NCI-H146 (cell line): ENCODE data around the gene BCAS1.

ENCODE experiments used
- DNase-seq: peaks from one replicate; lab custom pipeline; 2025; lab: John Stamatoyannopoulos, UW

Gene BCAS1

DNA sequence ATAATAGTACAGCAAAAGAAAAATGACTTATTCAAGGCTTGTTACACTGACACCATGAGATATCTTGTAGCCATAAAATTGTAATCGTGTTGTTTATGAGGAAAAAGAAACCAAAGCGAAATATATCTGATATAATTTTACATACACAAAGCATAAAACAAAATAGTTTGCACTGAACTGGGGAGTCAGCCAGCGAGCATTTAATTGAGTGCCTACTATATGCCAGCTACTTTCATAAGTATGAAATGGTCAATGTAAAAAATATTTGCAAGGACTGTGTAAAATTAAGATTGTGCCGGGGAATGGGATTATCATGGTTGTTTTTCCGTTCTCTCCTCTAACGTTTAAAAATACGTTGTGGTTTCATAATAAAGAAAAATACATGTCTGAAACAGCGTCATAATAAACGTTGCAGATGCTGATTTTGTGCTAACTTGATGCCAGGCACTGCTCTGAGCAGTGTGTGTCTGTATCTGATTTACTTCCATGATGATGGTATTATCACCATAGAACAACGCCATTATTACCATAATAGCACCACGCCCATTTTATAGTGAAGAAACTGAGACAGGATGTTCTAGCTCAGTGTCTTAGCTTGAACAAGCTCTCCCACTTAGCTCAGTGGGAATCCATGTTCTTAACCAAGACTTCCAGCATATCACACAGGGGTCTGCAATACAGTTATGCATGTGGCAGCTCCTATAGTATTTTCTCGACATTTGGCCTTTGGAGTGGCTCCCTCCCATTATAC lies 144.6 kb downstream of the BCAS1 start:
- DNase-seq = no peak

DNA sequence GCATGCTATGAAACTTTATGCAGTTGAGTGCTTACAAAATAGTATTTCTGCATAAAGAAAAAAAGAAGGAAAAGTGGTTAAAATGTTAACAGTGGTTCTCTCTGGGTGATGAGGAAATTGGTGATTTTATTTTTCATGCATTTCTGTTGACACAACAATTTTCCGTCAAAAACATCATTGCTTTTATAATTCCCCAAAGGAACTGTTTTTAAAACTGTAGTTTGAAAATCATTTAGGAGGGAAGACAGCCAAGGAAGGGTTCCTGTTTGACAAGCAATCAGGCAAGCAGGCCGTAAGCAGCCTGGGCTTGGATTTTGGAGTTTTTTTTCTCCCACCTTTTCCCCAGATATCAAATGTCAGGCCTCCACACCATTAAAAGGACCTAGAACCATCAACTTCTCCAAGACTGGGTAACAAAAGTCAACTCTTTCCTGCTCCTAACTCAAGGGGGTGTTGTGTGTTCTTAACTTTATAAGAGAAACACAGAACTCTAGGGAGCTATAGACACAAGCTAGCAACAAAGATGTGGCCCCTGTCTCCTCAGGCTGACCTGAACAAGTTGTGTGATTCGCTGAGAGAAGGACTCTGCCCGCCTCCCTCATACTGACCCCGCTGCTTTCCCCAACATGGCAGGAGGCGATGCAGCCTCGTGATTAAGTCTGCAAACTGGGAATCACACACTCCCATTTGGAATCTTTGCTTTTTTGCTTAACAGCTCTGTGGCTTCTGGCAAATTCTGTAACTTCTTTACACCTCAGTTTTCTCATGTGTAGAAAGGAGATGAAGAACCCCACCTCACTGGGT lies 146.6 kb downstream of the BCAS1 start:
- DNase-seq = no peak

DNA sequence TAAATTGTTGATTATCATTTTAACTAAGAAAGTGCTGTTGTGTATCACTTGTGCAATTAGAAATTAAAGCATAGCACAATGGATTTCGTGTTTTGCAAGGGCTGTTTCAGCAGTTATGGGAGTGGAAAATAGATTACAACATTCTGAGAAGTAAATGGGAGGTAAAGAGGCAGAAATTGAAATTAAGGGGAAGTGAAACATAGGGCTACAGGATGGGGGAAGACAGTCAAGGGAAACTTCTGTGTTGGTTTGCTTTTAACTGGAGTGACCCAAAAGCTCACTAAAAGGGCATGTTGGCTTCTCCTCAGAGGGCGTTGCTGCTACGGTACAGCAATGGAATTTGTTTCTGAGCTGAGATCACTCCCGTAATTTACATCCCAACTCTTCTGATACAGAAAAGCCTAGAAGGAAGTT lies 147.5 kb downstream of the BCAS1 start:
- DNase-seq = no peak

DNA sequence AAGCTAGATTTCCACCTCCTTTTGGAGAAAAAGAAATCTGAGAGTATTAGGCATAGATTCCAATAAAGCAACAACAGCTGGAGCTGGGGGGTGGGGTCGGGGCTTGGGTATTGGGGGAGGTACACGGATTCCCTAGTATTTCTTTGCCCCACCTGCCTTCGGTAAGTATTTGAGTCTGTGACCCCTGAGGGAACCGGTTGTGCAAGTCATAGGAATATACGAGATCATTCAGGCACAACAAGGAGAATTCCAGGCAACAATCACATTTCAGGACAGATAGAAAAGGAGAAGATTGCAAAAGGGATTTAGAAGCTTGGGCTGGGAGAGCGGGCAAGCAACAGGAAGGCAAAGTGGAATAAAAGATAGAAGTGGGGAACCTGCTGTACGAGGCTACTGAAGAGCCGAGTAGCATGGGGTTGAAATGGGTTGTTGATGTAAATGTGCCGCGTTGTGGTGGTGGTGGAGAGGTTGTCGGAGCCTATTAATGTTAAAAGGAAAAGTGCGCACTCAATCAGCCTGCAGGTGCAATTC lies 148.9 kb downstream of the BCAS1 start:
- DNase-seq = no peak

DNA sequence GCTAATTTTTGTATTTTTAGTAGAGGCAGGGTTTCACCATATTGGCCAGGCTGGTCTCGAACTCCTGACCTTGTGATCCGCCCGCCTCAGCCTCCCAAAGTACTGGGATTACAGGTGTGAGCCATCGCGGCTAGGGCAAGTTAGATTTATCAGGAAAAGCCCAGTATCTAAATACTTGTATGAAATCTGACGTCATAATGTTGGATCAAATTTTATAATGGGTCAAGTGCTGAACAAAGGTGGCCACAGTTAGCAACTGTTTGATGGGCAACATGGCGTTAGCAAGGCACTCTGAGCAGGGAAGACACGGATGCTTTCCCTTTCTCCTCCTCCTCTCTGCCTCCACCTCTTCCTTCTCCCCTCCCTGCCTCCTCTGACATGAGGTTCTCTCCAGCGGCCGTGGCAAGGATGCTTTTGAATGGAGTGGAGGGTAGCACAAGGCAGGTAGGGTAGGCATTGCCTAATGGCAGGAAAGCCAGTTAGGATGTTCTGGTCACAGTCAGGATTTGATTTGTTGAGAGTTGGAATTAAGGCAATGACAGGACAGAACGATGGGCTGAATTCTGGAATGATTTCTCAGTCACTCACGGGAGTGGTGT lies 149.6 kb downstream of the BCAS1 start:
- DNase-seq = no peak

DNA sequence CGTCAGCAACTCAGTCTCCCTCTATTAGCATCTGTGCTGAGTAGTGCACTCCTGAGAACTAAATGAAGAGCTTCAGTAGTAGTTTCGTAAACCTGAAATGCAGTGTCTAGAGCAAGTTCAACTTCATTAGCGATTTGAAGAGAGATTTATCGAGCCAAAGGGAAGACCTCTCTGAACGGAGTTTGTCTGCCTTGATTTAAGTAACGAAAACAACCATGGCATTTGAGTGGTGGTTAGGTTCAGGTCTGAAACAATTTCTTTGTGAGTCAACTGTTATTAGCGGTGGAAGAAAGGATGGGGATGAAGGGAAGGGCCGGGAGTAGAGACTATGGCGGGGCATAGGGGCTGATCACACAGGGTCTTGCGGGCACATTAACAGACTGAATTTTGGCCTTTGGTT lies 150.5 kb downstream of the BCAS1 start:
- DNase-seq = no peak

DNA sequence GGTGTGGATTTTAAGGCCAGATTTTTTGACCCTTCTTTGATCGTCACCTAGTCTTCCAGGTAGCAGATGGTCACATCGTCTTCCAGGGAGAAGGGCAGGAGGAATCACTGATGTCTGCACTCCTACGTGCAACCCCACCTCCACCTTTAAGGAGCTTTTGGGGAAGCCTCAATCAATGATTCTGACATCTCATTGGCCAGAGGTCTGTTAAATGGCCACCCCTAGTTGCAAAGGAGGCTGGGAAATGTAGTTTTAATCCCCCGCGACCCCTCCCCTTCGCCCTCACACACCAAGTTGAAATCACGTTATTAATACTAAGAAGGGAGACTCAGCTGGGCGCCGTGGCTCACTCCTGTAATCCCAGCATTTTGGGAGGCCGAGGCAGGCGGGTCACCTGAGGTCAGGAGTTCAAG lies 151.4 kb downstream of the BCAS1 start:
- DNase-seq = no peak

DNA sequence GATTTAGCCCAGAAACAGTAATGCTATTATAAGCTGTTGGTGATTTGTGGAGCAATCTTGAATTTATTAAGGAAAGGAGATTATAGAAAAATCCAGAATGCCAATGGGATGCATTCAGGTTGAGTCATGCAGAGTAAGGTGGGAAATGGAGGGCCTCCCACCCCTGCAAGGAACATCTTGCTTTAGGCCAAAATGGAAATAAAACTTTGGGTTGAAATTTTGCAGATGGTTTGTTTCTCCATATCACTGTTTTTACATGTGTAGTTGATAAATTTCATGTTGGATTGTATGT lies 152.4 kb downstream of the BCAS1 start:
- no peak for DNase-seq

DNA sequence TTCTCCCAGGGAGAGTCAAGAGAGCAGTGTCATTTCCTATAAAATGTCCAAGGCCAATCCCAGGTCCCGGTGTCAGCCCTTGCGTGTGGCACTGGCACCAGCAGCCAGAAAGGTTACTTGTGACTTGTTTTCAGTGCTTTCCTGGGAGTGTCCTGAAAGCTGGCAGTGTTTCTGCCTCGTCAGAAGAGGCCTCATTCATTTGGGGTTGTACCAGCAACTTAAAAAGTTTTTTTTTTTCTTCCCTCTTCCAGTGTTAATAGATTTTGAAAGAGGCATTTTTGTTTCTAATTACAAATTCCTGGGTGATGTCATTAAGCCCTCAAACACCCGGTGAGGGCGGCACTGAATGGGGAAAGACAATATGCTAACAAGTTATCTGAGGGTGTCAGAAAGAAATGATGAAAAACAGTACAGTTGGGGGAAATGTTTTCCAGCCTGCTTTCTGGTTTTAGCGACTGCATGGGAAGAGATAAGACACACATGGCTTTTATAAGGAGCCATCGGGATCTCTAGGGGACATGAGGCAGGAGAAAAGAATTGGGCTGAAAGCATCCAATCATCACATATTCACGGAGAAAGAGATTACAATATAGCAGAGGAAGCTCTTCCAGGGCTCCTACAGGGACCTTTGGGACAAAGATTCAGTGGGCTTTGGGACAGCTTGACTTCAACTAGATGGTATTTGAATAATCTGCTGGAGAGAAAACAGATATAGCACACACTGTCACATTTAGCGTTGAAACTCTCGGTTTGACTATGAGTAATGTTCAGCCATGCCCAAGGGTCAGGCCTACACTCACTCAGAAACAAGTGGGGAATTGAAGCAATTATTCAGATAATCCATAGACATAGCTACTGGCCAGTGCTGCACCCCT lies 153.0 kb downstream of the BCAS1 start:
- DNase-seq = no peak

DNA sequence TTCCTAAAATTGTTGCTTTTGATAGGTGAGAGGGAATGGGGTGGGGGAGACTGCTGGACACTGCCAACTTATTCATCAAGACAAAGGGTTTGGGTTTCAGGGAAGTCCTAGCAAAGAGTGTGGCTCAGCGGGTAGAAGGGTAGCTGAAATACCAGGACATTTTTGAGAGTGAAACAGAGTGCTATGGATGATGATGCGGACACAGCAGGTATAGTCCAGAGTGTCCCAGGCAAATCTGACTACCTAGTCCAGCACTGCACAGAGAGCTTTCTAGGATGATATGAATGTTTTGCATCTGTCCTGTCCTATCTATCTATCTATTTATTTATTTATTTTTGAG lies 154.3 kb downstream of the BCAS1 start:
- DNase-seq = no peak

DNA sequence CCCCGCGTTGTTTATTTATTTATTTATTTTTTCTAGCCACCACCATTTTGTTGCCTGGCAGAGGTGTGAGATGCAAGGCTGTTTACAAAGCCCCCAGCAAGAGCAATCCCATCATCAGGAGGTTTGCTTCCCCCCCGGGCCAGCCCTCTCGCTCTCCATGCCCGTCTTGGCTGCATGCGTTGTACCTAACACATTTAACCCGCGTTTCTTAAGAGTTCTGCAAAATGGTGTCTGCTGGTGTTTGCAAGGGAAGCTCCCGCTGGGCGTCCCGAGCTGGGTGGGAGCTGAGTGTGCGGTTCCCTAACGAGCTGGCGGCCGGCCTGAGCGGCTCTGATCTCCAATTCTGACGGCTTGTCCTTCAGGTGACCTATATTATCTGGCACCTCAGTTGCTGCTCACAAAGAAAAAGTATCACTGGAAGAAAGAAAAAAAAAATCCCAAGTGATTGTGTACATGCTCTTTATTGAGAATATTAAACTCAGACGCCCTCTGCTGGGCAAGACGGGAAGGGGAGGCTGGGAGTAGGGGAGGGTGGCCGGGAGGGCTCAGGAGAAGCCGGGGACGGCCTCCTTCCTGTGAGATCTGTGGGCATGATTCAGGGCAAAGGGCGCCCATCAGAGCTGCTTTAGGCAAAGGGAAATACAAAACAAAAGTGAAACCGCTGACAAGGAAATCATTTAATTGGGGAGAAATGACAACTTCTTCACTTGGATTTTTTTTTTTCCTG lies 154.8 kb downstream of the BCAS1 start:
- DNase-seq = peak; percentile 44

DNA sequence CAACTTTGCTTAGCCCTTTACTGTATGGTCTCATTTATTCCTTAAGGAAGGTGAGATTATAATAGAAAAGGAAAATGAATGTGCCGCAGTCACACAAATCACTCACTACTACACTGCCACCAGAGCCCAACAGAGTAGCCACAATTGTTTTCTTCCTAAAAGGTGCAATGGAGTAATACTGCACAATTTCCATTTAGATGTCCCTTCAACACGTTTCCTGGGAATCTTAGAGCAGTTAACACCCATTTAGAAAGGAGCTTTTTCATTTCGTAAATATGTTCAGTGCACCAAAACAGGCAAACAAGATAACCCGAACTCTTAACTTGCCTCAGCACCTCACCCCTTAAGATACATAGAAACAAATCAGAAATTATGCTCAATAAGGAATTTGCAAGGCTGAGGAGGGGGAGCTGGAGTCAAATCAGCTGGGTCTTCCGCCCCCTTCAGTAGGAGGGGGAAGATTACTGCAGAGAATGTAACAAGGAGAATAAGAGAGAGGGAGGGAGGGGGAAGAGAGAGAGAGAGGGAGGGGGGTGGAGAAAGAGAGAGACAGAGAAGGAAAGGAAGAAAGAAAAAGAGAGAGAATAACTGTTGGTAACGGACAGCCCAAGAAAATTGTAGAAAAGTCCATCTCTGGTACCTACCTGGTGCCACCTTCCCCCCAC lies 155.5 kb downstream of the BCAS1 start:
- DNase-seq = no peak

DNA sequence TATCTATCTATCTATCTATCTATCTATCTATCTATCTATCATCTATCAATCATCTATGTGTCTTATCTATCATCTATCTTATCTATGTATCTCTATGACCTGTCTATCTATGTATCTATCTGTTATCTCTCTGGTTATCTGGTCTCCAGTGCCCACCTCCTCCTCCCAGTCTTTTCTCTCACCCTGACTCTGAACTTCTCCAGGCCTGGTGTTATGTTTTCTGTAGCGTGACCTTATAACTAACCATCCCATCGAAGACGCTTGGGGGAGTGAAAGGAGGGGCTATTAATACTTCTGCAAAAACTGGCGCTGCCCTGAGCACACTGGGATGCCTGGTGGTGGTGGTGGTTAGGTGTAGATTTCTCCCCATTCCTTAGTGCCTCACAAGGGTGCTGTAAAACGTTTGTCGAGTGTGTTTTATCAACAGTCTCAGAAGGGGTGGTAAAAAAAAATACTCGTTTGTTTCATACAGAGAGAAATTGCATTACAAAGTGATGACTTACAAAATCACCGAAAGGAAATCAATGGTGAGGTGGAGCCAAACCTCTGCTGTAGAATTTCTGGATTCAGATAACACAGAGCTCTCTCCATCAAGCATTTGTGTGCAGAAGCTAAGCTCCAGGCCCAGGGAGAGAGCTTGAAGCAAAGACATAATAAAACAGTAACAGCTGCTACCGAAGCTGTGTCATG lies 156.2 kb downstream of the BCAS1 start:
- no peak for DNase-seq

DNA sequence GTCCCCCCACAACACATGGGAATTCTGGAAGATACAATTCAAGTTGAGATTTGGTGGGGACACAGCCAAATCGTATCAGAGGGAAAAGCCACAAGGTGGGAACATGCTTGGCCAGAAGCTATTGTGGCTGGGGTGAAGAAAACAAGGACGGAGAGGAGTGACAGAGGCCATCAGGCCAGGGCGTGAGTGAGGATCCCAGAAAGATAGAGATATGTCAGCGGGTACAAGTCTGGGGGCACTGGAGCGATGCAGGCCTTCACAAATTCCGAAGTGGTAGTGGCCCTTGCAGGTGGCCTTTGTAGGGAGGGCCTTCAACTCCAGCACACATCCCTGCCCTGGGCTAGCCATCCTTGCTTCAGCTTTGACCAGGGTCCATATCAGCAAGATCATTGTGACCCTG lies 159.1 kb downstream of the BCAS1 start:
- DNase-seq = no peak

DNA sequence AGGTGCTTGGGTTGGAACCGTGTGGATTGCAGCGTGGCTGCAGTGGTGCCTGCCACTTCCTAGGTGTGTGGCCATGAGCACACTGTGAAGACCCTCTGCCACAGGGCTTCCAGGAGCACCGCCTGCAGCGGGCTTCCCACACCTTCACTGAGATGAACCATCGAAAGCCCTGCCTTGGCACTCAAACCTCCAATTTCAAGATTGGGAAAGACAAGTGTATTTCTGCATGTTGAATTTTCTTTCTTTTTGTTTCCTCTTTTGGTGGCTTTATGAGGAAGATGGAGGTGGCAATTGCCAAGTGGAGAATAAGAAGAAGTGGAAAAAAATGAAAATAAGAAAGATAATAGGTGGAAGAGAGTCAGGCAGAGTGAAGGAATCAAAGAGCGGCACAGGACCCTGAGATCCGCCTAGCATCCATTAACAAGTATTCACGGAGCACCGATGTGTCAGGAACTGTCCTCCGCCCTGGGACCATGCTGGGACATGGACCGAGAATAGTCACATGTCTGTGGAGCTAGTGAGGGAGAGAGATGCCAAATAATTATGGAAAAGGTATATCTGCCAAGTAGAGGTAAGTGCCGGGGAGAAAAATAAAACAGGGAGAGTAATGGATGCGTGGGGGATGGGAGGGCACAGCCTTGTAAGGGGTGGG lies 159.9 kb downstream of the BCAS1 start:
- no peak for DNase-seq

DNA sequence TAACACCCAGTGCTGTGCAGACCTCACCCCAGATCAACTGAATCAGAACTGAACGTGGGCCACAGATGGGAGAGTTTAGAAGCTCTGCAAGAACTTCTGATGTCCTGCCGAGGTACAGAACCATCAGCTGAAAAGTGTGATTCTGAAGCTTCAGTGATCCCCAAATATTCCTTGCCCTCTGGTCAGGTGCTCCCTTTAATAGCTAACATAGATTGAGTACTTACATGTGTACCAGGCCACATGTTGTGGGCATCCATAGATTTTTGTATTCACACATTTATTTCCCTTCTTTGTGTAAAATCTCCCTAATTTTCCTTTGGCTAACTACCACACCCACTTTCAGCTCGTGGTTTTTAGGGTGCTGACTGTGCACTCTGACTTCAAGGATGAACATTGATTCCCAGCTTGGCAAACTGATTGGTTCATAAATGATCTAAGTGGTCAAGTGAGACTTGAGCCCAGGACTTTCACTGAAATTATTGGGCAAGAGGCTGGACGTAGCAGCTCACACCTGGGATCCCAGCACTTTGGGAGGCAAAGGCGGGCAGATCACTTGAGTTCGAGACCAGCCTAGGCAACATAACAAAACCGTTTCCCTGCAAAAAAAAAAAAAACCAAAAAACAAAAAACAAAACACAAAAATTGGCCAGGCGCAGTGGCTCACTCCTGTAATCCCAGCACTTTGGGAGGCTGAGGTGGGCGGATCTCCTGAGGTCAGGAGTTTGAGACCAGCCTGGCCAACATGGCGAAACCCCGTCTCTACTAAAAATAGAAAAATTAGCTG lies 162.2 kb downstream of the BCAS1 start:
- DNase-seq = no peak

DNA sequence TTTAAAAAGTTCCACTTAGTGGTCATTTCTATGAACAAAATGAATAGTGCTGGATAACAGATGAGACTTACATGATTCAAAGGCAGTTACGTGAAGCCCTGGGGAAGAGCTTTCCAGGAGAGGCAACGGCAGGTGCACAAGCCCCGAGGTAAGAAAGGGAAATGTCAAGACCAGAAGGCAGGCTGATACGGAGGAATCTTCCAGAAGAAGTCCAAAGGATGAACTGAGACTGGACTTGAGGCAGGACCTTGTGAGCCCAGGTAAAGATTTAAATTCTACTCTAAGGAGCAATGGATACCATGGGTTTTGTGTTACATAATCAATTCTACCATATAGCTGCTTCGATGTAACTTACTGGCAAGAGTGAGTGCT lies 164.6 kb downstream of the BCAS1 start:
- no peak for DNase-seq

DNA sequence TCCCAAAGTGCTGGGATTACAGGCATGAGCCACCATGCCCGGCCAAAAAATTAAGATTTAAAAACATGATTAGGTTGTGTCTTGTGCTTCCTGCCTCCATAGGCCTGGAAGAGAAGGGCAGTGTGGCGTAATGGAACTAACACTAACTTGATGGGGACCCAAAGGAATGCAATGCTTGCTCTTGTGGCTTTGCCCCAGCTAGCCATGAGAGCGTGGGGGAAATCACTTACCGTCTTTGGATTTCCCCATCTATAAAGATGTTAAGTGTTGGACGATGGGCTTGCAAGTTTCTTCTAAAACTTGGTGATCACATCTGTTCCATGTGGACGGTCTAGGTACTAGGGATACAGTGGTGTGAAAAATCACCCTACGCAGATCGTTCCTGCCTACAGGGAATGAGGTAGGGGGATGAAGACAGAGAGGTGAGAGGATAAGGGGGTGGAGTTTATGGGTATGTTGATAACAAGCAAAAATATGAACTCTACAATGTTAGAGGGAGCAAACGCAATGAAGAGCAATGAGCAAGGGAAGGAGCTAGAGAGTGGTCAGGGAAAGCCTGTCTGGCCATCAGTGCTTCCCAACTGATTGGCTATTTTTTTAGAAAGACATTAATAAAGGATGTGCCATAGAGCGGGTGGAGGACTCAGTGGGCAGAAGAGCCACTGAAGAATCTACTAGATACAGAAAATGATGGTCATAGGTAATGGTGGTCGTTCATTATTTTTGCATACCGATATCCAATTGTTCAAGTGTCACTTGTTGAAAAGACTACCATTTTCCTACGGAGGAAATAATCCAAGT lies 165.2 kb downstream of the BCAS1 start:
- DNase-seq = no peak
